ENCODE data around the gene LCN15.

Gene LCN15

GRCh38 chr9:136795000-136795348, 30.7 kb upstream of the LCN15 start:
- H3K9ac ChIP-seq (ENCODE audit: low read length), result no peak overlapping the region
- H3K27me3 ChIP-seq (ENCODE audit: low read depth, low read length), result peaks cover 28% of the 10 kb centered on the region
- no peak overlapping the region for H3K27ac ChIP-seq (ENCODE audit: low read length)
- no peaks in the 10 kb centered on the region for H3K9me3 ChIP-seq (ENCODE audit: insufficient read depth, low read length)
- no peaks in the 10 kb centered on the region for H4K20me1 ChIP-seq (ENCODE audit: insufficient read depth, low read length)
- no peak overlapping the region for H2AFZ ChIP-seq (ENCODE audit: low read depth, low read length)
- H3K4me1 ChIP-seq (ENCODE audit: low read length), result peaks cover 24% of the 10 kb centered on the region
- H3K36me3 ChIP-seq (replicated peaks; ENCODE audit: low read depth, low read length), result peaks cover 6% of the 10 kb centered on the region
- no peak for TF ChIP-seq EZH2phosphoT487 (IDR thresholded peaks at IDR 0.05; ENCODE audit: low read depth)
- TF ChIP-seq, protein P1, sequence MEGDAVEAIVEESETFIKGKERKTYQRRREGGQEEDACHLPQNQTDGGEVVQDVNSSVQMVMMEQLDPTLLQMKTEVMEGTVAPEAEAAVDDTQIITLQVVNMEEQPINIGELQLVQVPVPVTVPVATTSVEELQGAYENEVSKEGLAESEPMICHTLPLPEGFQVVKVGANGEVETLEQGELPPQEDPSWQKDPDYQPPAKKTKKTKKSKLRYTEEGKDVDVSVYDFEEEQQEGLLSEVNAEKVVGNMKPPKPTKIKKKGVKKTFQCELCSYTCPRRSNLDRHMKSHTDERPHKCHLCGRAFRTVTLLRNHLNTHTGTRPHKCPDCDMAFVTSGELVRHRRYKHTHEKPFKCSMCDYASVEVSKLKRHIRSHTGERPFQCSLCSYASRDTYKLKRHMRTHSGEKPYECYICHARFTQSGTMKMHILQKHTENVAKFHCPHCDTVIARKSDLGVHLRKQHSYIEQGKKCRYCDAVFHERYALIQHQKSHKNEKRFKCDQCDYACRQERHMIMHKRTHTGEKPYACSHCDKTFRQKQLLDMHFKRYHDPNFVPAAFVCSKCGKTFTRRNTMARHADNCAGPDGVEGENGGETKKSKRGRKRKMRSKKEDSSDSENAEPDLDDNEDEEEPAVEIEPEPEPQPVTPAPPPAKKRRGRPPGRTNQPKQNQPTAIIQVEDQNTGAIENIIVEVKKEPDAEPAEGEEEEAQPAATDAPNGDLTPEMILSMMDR (IDR thresholded peaks at IDR 0.05; ENCODE audit: low read depth, low read length), result no peak
- no peaks in the 10 kb centered on the region for H3K79me2 ChIP-seq (ENCODE audit: low read length)
- no peak overlapping the region for H3K4me2 ChIP-seq (ENCODE audit: low read length)
- no peak overlapping the region for H3K4me3 ChIP-seq (ENCODE audit: low read length)

GRCh38 chr9:136794281-136794999, 30.1 kb upstream of the LCN15 start:
- H3K4me1 ChIP-seq (ENCODE audit: low read length), result peaks cover 25% of the 10 kb centered on the region
- peaks cover 27% of the 10 kb centered on the region for H3K27me3 ChIP-seq (ENCODE audit: low read depth, low read length)
- H2AFZ ChIP-seq (ENCODE audit: low read depth, low read length), result no peak overlapping the region
- H3K4me2 ChIP-seq (ENCODE audit: low read length), result no peak overlapping the region
- no peaks in the 10 kb centered on the region for H4K20me1 ChIP-seq (ENCODE audit: insufficient read depth, low read length)
- peaks cover 6% of the 10 kb centered on the region for H3K36me3 ChIP-seq (replicated peaks; ENCODE audit: low read depth, low read length)
- no peak for TF ChIP-seq EZH2phosphoT487 (IDR thresholded peaks at IDR 0.05; ENCODE audit: low read depth)
- TF ChIP-seq, protein P1 (IDR thresholded peaks at IDR 0.05; ENCODE audit: low read depth, low read length), result no peak
- H3K9ac ChIP-seq (ENCODE audit: low read length), result no peak overlapping the region
- H3K27ac ChIP-seq (ENCODE audit: low read length), result no peak overlapping the region
- H3K79me2 ChIP-seq (ENCODE audit: low read length), result no peaks in the 10 kb centered on the region
- no peak overlapping the region for H3K4me3 ChIP-seq (ENCODE audit: low read length)
- no peaks in the 10 kb centered on the region for H3K9me3 ChIP-seq (ENCODE audit: insufficient read depth, low read length)

GRCh38 chr9:136793086-136793946, 29.0 kb upstream of the LCN15 start:
- Histone ChIP-seq H3K27ac (ENCODE audit: low read length) (no peak overlapping the region), H3K4me3 (ENCODE audit: low read length) (no peak overlapping the region), H3K79me2 (ENCODE audit: low read length) (no peaks in the 10 kb centered on the region), H3K9me3 (ENCODE audit: insufficient read depth, low read length) (no peaks in the 10 kb centered on the region), H4K20me1 (ENCODE audit: insufficient read depth, low read length) (no peaks in the 10 kb centered on the region), H3K4me2 (ENCODE audit: low read length) (no peak overlapping the region), H2AFZ (ENCODE audit: low read depth, low read length) (no peak overlapping the region), H3K4me1 (ENCODE audit: low read length) (peaks cover 33% of the 10 kb centered on the region), H3K9ac (ENCODE audit: low read length) (no peak overlapping the region), H3K27me3 (ENCODE audit: low read depth, low read length) (peaks cover 16% of the 10 kb centered on the region), H3K36me3 (replicated peaks; ENCODE audit: low read depth, low read length) (peaks cover 6% of the 10 kb centered on the region)
- TF ChIP-seq EZH2phosphoT487 (IDR thresholded peaks at IDR 0.05; ENCODE audit: low read depth), result no peak
- TF ChIP-seq, protein P1 (IDR thresholded peaks at IDR 0.05; ENCODE audit: low read depth, low read length), result no peak

Data from OCI-LY3 (cell line).